Measurements from ENCODE around the gene TOP2B.

Gene TOP2B

GRCh38 chr3:25580534-25580933 lies 84.2 kb downstream of the TOP2B start:
- FAIRE-seq: no peak

GRCh38 chr3:25578059-25578458 lies 86.6 kb downstream of the TOP2B start:
- no peak for FAIRE-seq

GRCh38 chr3:25576831-25577454 lies 87.8 kb downstream of the TOP2B start:
- FAIRE-seq: no peak

- FAIRE-seq: no peak
Observed at GRCh38 chr3:25576146-25576545, 88.6 kb downstream of the TOP2B start.

GRCh38 chr3:25575001-25575400 lies 89.7 kb downstream of the TOP2B start:
- no peak for FAIRE-seq

GRCh38 chr3:25574172-25574765 lies 90.4 kb downstream of the TOP2B start:
- no peak for FAIRE-seq

GRCh38 chr3:25573386-25574171 lies 91.1 kb downstream of the TOP2B start:
- no peak for FAIRE-seq

- FAIRE-seq: no peak
Observed at GRCh38 chr3:25572919-25573385, 91.8 kb downstream of the TOP2B start.

- no peak for FAIRE-seq
Observed at GRCh38 chr3:25572336-25572735, 92.4 kb downstream of the TOP2B start.

GRCh38 chr3:25571285-25571684 lies 93.4 kb downstream of the TOP2B start:
- FAIRE-seq: no peak

GRCh38 chr3:25568525-25569078 lies 96.1 kb downstream of the TOP2B start:
- no peak for FAIRE-seq

GRCh38 chr3:25567806-25568524 lies 96.7 kb downstream of the TOP2B start:
- FAIRE-seq: no peak

GRCh38 chr3:25567388-25567787 lies 97.3 kb downstream of the TOP2B start:
- no peak for FAIRE-seq

- no peak for FAIRE-seq
Observed at GRCh38 chr3:25566358-25566920, 98.3 kb downstream of the TOP2B start.

- no peak for FAIRE-seq
Observed at GRCh38 chr3:25565807-25566206, 98.9 kb downstream of the TOP2B start.

- no peak for FAIRE-seq
Observed at GRCh38 chr3:25564075-25564474, 100.6 kb downstream of the TOP2B start.

GRCh38 chr3:25563601-25564000 lies 101.1 kb downstream of the TOP2B start:
- no peak for FAIRE-seq

GRCh38 chr3:25558796-25559195 lies 105.9 kb downstream of the TOP2B start:
- FAIRE-seq: no peak

- no peak for FAIRE-seq
Observed at GRCh38 chr3:25558121-25558520, 106.6 kb downstream of the TOP2B start.

GRCh38 chr3:25557694-25558093 lies 107.0 kb downstream of the TOP2B start:
- no peak for FAIRE-seq

GRCh38 chr3:25556447-25556846 lies 108.3 kb downstream of the TOP2B start:
- FAIRE-seq: no peak

- FAIRE-seq: no peak
Observed at GRCh38 chr3:25555695-25556437, 108.8 kb downstream of the TOP2B start.
